Femur (tissue), 1 donor: Measurements from ENCODE around the gene SURF2.
"Not testable (repeated sequence)": the region's sequence is repeated elsewhere in the genome, so short reads cannot be mapped to it uniquely, and the experiment has no call there.

Experiments used
- DNase-seq: peaks from one replicate; pipeline ENCODE4 v3.0.0-alpha.2; 2017

Gene SURF2

GRCh38 chr9:133379153-133380086 lies 23.1 kb downstream of the SURF2 start:
- no peak for DNase-seq

- no peak for DNase-seq
Measured at GRCh38 chr9:133380734-133381133, 24.4 kb downstream of the SURF2 start.

- DNase-seq: no peak
Measured at GRCh38 chr9:133382507-133383141, 26.3 kb downstream of the SURF2 start.

GRCh38 chr9:133383438-133383837 lies 27.1 kb downstream of the SURF2 start:
- DNase-seq: no peak

GRCh38 chr9:133384736-133385321 lies 28.5 kb downstream of the SURF2 start:
- DNase-seq: no peak

- no peak for DNase-seq
Measured at GRCh38 chr9:133385452-133385851, 29.1 kb downstream of the SURF2 start.

- DNase-seq: no peak
Measured at GRCh38 chr9:133386338-133386737, 30.0 kb downstream of the SURF2 start.

GRCh38 chr9:133387680-133388079 lies 31.3 kb downstream of the SURF2 start:
- no peak for DNase-seq

GRCh38 chr9:133389025-133389557 lies 32.7 kb downstream of the SURF2 start:
- DNase-seq: no peak

- DNase-seq: no peak
Measured at GRCh38 chr9:133389562-133389961, 33.2 kb downstream of the SURF2 start.

- no peak for DNase-seq
Measured at GRCh38 chr9:133390713-133391112, 34.4 kb downstream of the SURF2 start.

- DNase-seq: not testable (repeated sequence)
Measured at GRCh38 chr9:133391449-133391848, 35.1 kb downstream of the SURF2 start.

GRCh38 chr9:133392308-133392707 lies 36.0 kb downstream of the SURF2 start:
- not testable (repeated sequence) for DNase-seq

- no peak for DNase-seq
Measured at GRCh38 chr9:133393399-133393798, 37.0 kb downstream of the SURF2 start.

GRCh38 chr9:133394687-133395271 lies 38.4 kb downstream of the SURF2 start:
- DNase-seq: no peak

GRCh38 chr9:133396952-133397351 lies 40.6 kb downstream of the SURF2 start:
- DNase-seq: no peak

- no peak for DNase-seq
Measured at GRCh38 chr9:133397370-133397769, 41.0 kb downstream of the SURF2 start.

GRCh38 chr9:133397895-133398294 lies 41.5 kb downstream of the SURF2 start:
- DNase-seq: no peak

GRCh38 chr9:133400292-133400691 lies 43.9 kb downstream of the SURF2 start:
- DNase-seq: no peak

- DNase-seq: no peak
Measured at GRCh38 chr9:133401588-133401987, 45.2 kb downstream of the SURF2 start.

GRCh38 chr9:133402689-133403088 lies 46.3 kb downstream of the SURF2 start:
- no peak for DNase-seq

- no peak for DNase-seq
Measured at GRCh38 chr9:133403766-133404453, 47.6 kb downstream of the SURF2 start.
